IMR-90 (cell line): ENCODE measurements around the gene GLRX5. TPM values are rescaled to one million over a fixed set of nuclear protein-coding genes. Genes with fewer than 3 reads are reported as not detected.
A peak's percentile ranks its signal among the peaks of the same experiment; 100 is the strongest.

Source experiments
- ATAC-seq: fragments of 200-7000 bp; cut with Tn5 transposase; 2 replicates; pipeline ENCODE4 v1.9.1; 2020; ENCODE audit warnings: low read depth, mild to moderate bottlenecking, moderate library complexity
- BruUV-seq: library from RNA; stranded (reverse); fragments of 400-500 nt; replicated peaks from 2 replicates; lab custom pipeline; 2021; lab: Mats Ljungman, UMichigan
- CTCF ChIA-PET: fragments of 300-600 bp; formaldehyde crosslinking; extraction: SDS; loops from one replicate; lab custom pipeline; 2021; ENCODE audit warnings: antibody characterized with exemption; lab: Yijun Ruan, JAX
- POLR2A ChIA-PET: fragments of 300-600 bp; sonication (Branson Sonifier 250); formaldehyde crosslinking; loops from one replicate; lab custom pipeline; 2022; ENCODE audit warnings: antibody characterized with exemption; ENCODE audit not compliant: unreplicated experiment; lab: Charles Lee
- DNase-seq: peaks from one replicate; pipeline ENCODE4 v3.0.0; 2013
- H2AFZ ChIP-seq: replicated peaks from 2 replicates; pipeline ENCODE3; 2013; ENCODE audit warnings: low read length, mild to moderate bottlenecking; ENCODE audit not compliant: poor library complexity
- H2AK5ac ChIP-seq: 2 replicates; pipeline ENCODE4 v1.6.1; 2013; ENCODE audit warnings: low read depth, low read length, inconsistent platforms
- H2AK9ac ChIP-seq: replicated peaks from 2 replicates; pipeline ENCODE3; 2013; ENCODE audit warnings: mild to moderate bottlenecking, low read depth, low read length, moderate library complexity; ENCODE audit not compliant: poor library complexity
- H2BK120ac ChIP-seq: 2 replicates; pipeline ENCODE4 v1.6.1; 2013; ENCODE audit warnings: low read depth, low read length, inconsistent platforms
- H2BK15ac ChIP-seq: 3 replicates; pipeline ENCODE4 v1.6.1; 2013; ENCODE audit warnings: low read depth, low read length, inconsistent platforms
- H2BK20ac ChIP-seq: 2 replicates; pipeline ENCODE4 v1.6.1; 2013; ENCODE audit warnings: low read depth, mild to moderate bottlenecking, inconsistent platforms, low read length, moderate library complexity
- H2BK5ac ChIP-seq: 2 replicates; pipeline ENCODE4 v1.6.1; 2013; ENCODE audit warnings: mild to moderate bottlenecking, low read depth, low read length, inconsistent platforms; ENCODE audit not compliant: poor library complexity, severe bottlenecking
- H3K14ac ChIP-seq: replicated peaks from 2 replicates; pipeline ENCODE4 v1.6.1; 2013; ENCODE audit warnings: low read depth, low read length, inconsistent platforms
- H3K18ac ChIP-seq: 2 replicates; pipeline ENCODE4 v1.6.1; 2013; ENCODE audit warnings: low read depth, low read length, control low read depth
- H3K23ac ChIP-seq: 2 replicates; pipeline ENCODE4 v1.6.1; 2013; ENCODE audit warnings: low read depth, low read length, inconsistent platforms
- H3K27ac ChIP-seq: 2 replicates; pipeline ENCODE4 v1.5.1; 2013; ENCODE audit warnings: mild to moderate bottlenecking, control low read depth, low read length; ENCODE audit not compliant: insufficient read depth
- H3K27me3 ChIP-seq: 2 replicates; pipeline ENCODE4 v1.6.1; 2013; ENCODE audit warnings: low read length; ENCODE audit not compliant: control insufficient read depth, insufficient read depth
- H3K36me3 ChIP-seq: 2 replicates; pipeline ENCODE4 v1.6.1; 2013; ENCODE audit warnings: low read length, mixed read lengths; ENCODE audit not compliant: control insufficient read depth, insufficient read depth
- H3K4ac ChIP-seq: 2 replicates; pipeline ENCODE4 v1.6.1; 2013; ENCODE audit warnings: low read depth, low read length, inconsistent platforms
- H3K4me1 ChIP-seq: 2 replicates; pipeline ENCODE4 v1.6.1; 2013; ENCODE audit warnings: low read length, mixed read lengths; ENCODE audit not compliant: control insufficient read depth, insufficient read depth
- H3K4me2 ChIP-seq: 2 replicates; pipeline ENCODE4 v1.6.1; 2013; ENCODE audit warnings: low read depth, mild to moderate bottlenecking, control low read depth, low read length, moderate library complexity
- H3K4me3 ChIP-seq: 2 replicates; pipeline ENCODE4 v1.5.1; 2013; ENCODE audit warnings: low read depth, mild to moderate bottlenecking, control low read depth, low read length, moderate library complexity; ENCODE audit not compliant: insufficient read depth
- H3K56ac ChIP-seq: 2 replicates; pipeline ENCODE4 v1.6.1; 2013; ENCODE audit warnings: low read length, inconsistent platforms; ENCODE audit not compliant: insufficient read depth; ENCODE audit errors: extremely low read depth
- H3K79me1 ChIP-seq, 2 experiments: 2 replicates each; pipeline ENCODE4 v1.6.1; 2013; ENCODE audit warnings: low read length in 2 of 2, inconsistent platforms in 1 of 2, low read depth in 1 of 2
- H3K9ac ChIP-seq: 2 replicates; pipeline ENCODE4 v1.6.1; 2013; ENCODE audit warnings: low read depth, low read length, control low read depth
- H3K9me1 ChIP-seq: 2 replicates; pipeline ENCODE4 v1.6.1; 2013; ENCODE audit warnings: low read length, inconsistent platforms; ENCODE audit not compliant: insufficient read depth
- H3K9me3 ChIP-seq: 2 replicates; pipeline ENCODE4 v1.6.1; 2013; ENCODE audit warnings: low read length; ENCODE audit not compliant: control insufficient read depth, insufficient read depth
- H4K20me1 ChIP-seq: 2 replicates; pipeline ENCODE4 v1.6.1; 2013; ENCODE audit warnings: low read length, inconsistent platforms; ENCODE audit not compliant: insufficient read depth
- H4K5ac ChIP-seq: 2 replicates; pipeline ENCODE4 v1.6.1; 2013; ENCODE audit warnings: mild to moderate bottlenecking, low read depth, low read length, control low read depth
- H4K8ac ChIP-seq, 2 experiments: 2 replicates each; pipeline ENCODE4 v1.6.1; 2013; ENCODE audit warnings: low read depth in 2 of 2, low read length in 2 of 2, control low read depth in 1 of 2, inconsistent platforms in 1 of 2
- H4K91ac ChIP-seq: 2 replicates; pipeline ENCODE4 v1.6.1; 2013; ENCODE audit warnings: low read depth, low read length, inconsistent platforms; ENCODE audit not compliant: insufficient read depth
- ELK1 ChIP-seq: fragments of 150-350 bp; IDR thresholded peaks from 2 replicates; pipeline ENCODE4 v1.6.1; 2016; ENCODE audit warnings: low read depth, mild to moderate bottlenecking, low read length, moderate library complexity, borderline replicate concordance
- MAFK ChIP-seq: IDR thresholded peaks from 2 replicates; pipeline ENCODE4 v1.6.1; 2012; ENCODE audit warnings: low read depth, low read length, improper control_type of control experiment
- POLR2A ChIP-seq: IDR thresholded peaks from 2 replicates; pipeline ENCODE4 v1.6.1; 2012; ENCODE audit warnings: mild to moderate bottlenecking, low read depth, low read length
- WGBS, 2 experiments: methylation state at CpG; one replicate each; pipeline versions ENCODE4 v1.1.5 to v1.1.7; 2013; ENCODE audit warnings: missing lambda C conversion rate in 2 of 2; ENCODE audit not compliant: insufficient read length in 1 of 2; ENCODE audit errors: extremely low coverage in 2 of 2; 5-methylcytosine and 5-hydroxymethylcytosine counted together
- dilution Hi-C: fragments of 300-500 bp; cut with HindIII; formaldehyde crosslinking; loops from one replicate; pipeline ENCODE4 v1.14.3; 2018; ENCODE audit warnings: low sequenced_read_pairs; ENCODE audit not compliant: unreplicated experiment
- in situ Hi-C: fragments of 300-500 bp; cut with MboI; formaldehyde crosslinking; loops from 3 replicates; pipeline ENCODE4 v1.14.3; 2019; ENCODE audit warnings: low sequenced_read_pairs, inconsistent platforms, mixed read lengths
- intact Hi-C: fragments of 100-400 bp; cut with micrococcal nuclease; formaldehyde crosslinking; loops from 2 replicates; pipeline ENCODE4 v1.10.0; 2022
- polyA plus RNA-seq, 3 experiments: library from polyadenylated mRNA; depleted of rRNA; stranded (reverse); fragments of >200 nt; gene quantifications; 2 replicates each; pipeline ENCODE4 v1.2.3, GENCODE V29; 2012; ENCODE audit warnings: low replicate concordance in 1 of 3
- total RNA-seq: library from RNA; depleted of rRNA; stranded (reverse); fragments of >200 nt; gene quantifications from 2 replicates; pipeline ENCODE4 v1.2.3, GENCODE V29; 2012

GLRX5 gene
- total and polyA plus RNA-seq, 2 of the 4 experiments (the other 2 are of a cell fraction), result 32.4 to 40.4 TPM

DNA sequence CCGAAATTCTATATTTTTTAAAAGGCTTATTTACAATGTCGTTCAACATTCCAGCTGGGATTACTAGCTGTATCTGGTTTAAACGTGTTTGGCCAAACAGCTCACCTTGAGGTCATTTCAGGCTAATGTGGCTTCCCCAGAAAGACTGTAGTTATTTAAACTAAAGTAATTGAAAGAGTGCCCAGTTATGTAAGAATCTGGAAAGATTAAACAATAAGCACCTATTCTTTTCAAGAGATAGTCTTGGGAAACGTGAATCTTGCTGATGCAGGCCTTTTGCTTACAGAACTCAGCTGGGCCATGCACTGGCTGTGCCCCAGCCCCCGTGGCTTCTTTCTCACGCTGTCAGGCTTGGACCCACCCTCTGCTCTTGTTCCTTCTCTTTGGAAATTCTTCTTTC, 24.4 kb downstream of the GLRX5 start:
- no peaks in the 10 kb centered on the region for H3K79me1 ChIP-seq
- H2AK5ac ChIP-seq, result no peak overlapping the region
- in situ Hi-C loops (loop anchor here (10.0 to 25.0 kb wide), 2 partner anchors 436 to 853 kb away; no protein-coding TSS in a partner anchor), intact Hi-C loops (no loop called here), dilution Hi-C loops (loop anchor here (25.0 kb wide), 1 partner anchor 228 kb away; no protein-coding TSS in a partner anchor)
- no peaks in the 10 kb centered on the region for H3K36me3 ChIP-seq
- H2BK120ac ChIP-seq, result no peak overlapping the region
- no peak overlapping the region for H3K4ac ChIP-seq
- no peak overlapping the region for H2AK9ac ChIP-seq
- H4K5ac ChIP-seq, result no peak overlapping the region
- no peak overlapping the region for H3K9ac ChIP-seq
- no peaks in the 10 kb centered on the region for H3K9me3 ChIP-seq
- H3K18ac ChIP-seq, result no peak overlapping the region
- H3K4me1 ChIP-seq, result no peaks in the 10 kb centered on the region
- no peak overlapping the region for H3K4me3 ChIP-seq
- H2AFZ ChIP-seq, result no peak overlapping the region
- H4K8ac ChIP-seq, result no peak overlapping the region
- no peak overlapping the region for H4K91ac ChIP-seq
- TF ChIP-seq MAFK (peak; percentile 51; the same call in 1 of the 2 replicates), POLR2A (no peak), ELK1 (no peak)
- 21% methylated on average over 3 of the region's 6 CpGs; no CpG with 5 or more reads in 1 of the 2 experiments for WGBS, 2 experiments
- no peaks in the 10 kb centered on the region for H3K9me1 ChIP-seq
- H3K14ac ChIP-seq, result no peak overlapping the region
- no peak overlapping the region for H3K23ac ChIP-seq
- H2BK20ac ChIP-seq, result no peak overlapping the region
- no peaks in the 10 kb centered on the region for H4K20me1 ChIP-seq
- no peak overlapping the region for H3K4me2 ChIP-seq
- no peak overlapping the region for H2BK15ac ChIP-seq
- POLR2A ChIA-PET, result no interaction called here
- CTCF ChIA-PET, result interaction anchor here (0.7 to 1.6 kb wide), 2 partner anchors 215 to 836 kb away, joined by 3 to 8 read pairs; no protein-coding TSS in a partner anchor
- no peak for ATAC-seq
- no peak overlapping the region for H3K56ac ChIP-seq
- no peak overlapping the region for H2BK5ac ChIP-seq
- no peak for DNase-seq
- H3K27me3 ChIP-seq, result peaks cover 7% of the 10 kb centered on the region
- H3K27ac ChIP-seq, result no peak overlapping the region
- no TSS peak for BruUV-seq
